Neural cell (in vitro differentiated cells): ENCODE results near the gene ME3. TPM values are rescaled to one million over a fixed set of nuclear protein-coding genes. Genes with fewer than 3 reads are reported as not detected.

Experiments
- H2AFZ ChIP-seq: fragments of 200-600, 300-800 bp; sonication (generic), shearing (Covaris generic); 2 replicates; pipeline ENCODE4 v1.6.0; 2014; ENCODE audit warnings: low read depth, mild to moderate bottlenecking, antibody characterized with exemption, low read length, moderate library complexity
- H3F3A ChIP-seq: fragments of 200-600 bp; shearing (Covaris generic); 2 replicates; pipeline ENCODE4 v1.6.1; 2016; ENCODE audit warnings: mild to moderate bottlenecking, moderate library complexity, mixed read lengths, antibody characterized with exemption, low read length; ENCODE audit not compliant: insufficient read depth, poor library complexity, severe bottlenecking
- H3K27ac ChIP-seq: fragments of 200-600, 300-800 bp; sonication (generic), shearing (Covaris generic); 2 replicates; pipeline ENCODE4 v1.5.1; 2014; ENCODE audit warnings: mild to moderate bottlenecking, low read length, moderate library complexity
- H3K27me3 ChIP-seq: fragments of 300-800, 200-600 bp; sonication (generic), shearing (Covaris generic); 2 replicates; pipeline ENCODE4 v1.6.0; 2014; ENCODE audit warnings: mild to moderate bottlenecking, low read depth, low read length, moderate library complexity; ENCODE audit not compliant: insufficient read depth
- H3K36me3 ChIP-seq: fragments of 300-800, 200-600 bp; sonication (generic), shearing (Covaris generic); 2 replicates; pipeline ENCODE4 v1.5.1; 2014; ENCODE audit warnings: mild to moderate bottlenecking, antibody characterized with exemption, low read length, moderate library complexity; ENCODE audit not compliant: insufficient read depth
- H3K4me2 ChIP-seq: fragments of 300-800, 200-600 bp; sonication (generic), shearing (Covaris generic); 2 replicates; pipeline ENCODE4 v1.6.0; 2014; ENCODE audit warnings: mild to moderate bottlenecking, low read length
- H3K4me3 ChIP-seq: fragments of 300-800, 200-600 bp; sonication (generic), shearing (Covaris generic); 2 replicates; pipeline ENCODE4 v1.5.1; 2014; ENCODE audit warnings: mild to moderate bottlenecking, low read length, moderate library complexity
- H3K79me2 ChIP-seq: fragments of 200-600 bp; shearing (Covaris generic); replicated peaks from 2 replicates; pipeline ENCODE4 v1.6.0; 2014; ENCODE audit warnings: mild to moderate bottlenecking, low read length, moderate library complexity; ENCODE audit not compliant: insufficient read depth
- H3K9ac ChIP-seq: fragments of 300-800, 200-600 bp; sonication (generic), shearing (Covaris generic); 2 replicates; pipeline ENCODE4 v1.6.1; 2016; ENCODE audit warnings: mild to moderate bottlenecking, low read length, mixed read lengths
- H3K9me2 ChIP-seq: fragments of 200-600 bp; shearing (Covaris generic); 2 replicates; pipeline ENCODE4 v1.6.1; 2016; ENCODE audit warnings: mild to moderate bottlenecking, low read length, mixed read lengths; ENCODE audit not compliant: insufficient read depth
- H3K9me3 ChIP-seq: fragments of 200-600, 300-800 bp; sonication (generic), shearing (Covaris generic); 2 replicates; pipeline ENCODE4 v1.6.1; 2016; ENCODE audit warnings: mild to moderate bottlenecking, mixed run types, low read length, moderate library complexity, mixed read lengths
- H4K20me1 ChIP-seq: fragments of 200-600 bp; shearing (Covaris generic); 2 replicates; pipeline ENCODE4 v1.6.1; 2016; ENCODE audit warnings: mild to moderate bottlenecking, mixed run types; ENCODE audit not compliant: insufficient read depth
- EP300 ChIP-seq: fragments of 450-650 bp; conservative IDR thresholded peaks from 2 replicates; pipeline ENCODE4 v1.6.1; 2014; ENCODE audit warnings: antibody characterized with exemption, mild to moderate bottlenecking, moderate library complexity; ENCODE audit not compliant: poor library complexity, severe bottlenecking
- EZH2 ChIP-seq: fragments of 200-600, 300-800 bp; shearing (Covaris generic), sonication (generic); IDR thresholded peaks from 2 replicates; pipeline ENCODE4 v1.6.1; 2014; ENCODE audit warnings: antibody characterized with exemption, low read length, borderline replicate concordance, mild to moderate bottlenecking; ENCODE audit not compliant: insufficient read depth, poor library complexity, severe bottlenecking
- MXI1 ChIP-seq: fragments of 450-650 bp; conservative IDR thresholded peaks from 2 replicates; pipeline ENCODE4 v1.6.1; 2014; ENCODE audit warnings: antibody characterized with exemption, mild to moderate bottlenecking; ENCODE audit not compliant: poor library complexity, severe bottlenecking
- POLR2AphosphoS5 ChIP-seq: IDR thresholded peaks from 2 replicates; pipeline ENCODE4 v1.6.1; 2012
- RAD21 ChIP-seq: fragments of 450-650 bp; conservative IDR thresholded peaks from 2 replicates; pipeline ENCODE4 v1.6.1; 2014; ENCODE audit warnings: antibody characterized with exemption, mild to moderate bottlenecking, moderate library complexity
- REST ChIP-seq: IDR thresholded peaks from 2 replicates; pipeline ENCODE4 v1.6.1; 2012; ENCODE audit warnings: borderline replicate concordance
- SMC3 ChIP-seq: fragments of 450-650 bp; conservative IDR thresholded peaks from 2 replicates; pipeline ENCODE4 v1.6.1; 2014; ENCODE audit warnings: antibody characterized with exemption, mild to moderate bottlenecking, moderate library complexity; ENCODE audit not compliant: poor library complexity
- TAF1 ChIP-seq: IDR thresholded peaks from 2 replicates; pipeline ENCODE4 v1.6.1; 2012; ENCODE audit warnings: low read depth
- polyA plus RNA-seq: library from polyadenylated mRNA; depleted of rRNA; stranded (reverse); fragments of >200 nt; gene quantifications from 2 replicates; pipeline ENCODE4 v1.2.3, GENCODE V29; 2014
- TF ChIP-seq, protein P1 (sequence below): fragments of 450-650 bp; IDR thresholded peaks from 2 replicates; pipeline ENCODE4 v1.5.1; 2014; ENCODE audit warnings: antibody characterized with exemption, mild to moderate bottlenecking, moderate library complexity; ENCODE audit not compliant: poor library complexity, severe bottlenecking

ME3 gene
- polyA plus RNA-seq, 1 donor from 2014 or later: 2.1 TPM

GRCh38 chr11:86414032-86414431 is 258.4 kb downstream of the ME3 start:
- TF ChIP-seq REST (no peak), SMC3 (no peak), MXI1 (no peak), POLR2AphosphoS5 (no peak), TAF1 (no peak), RAD21 (no peak), EP300 (no peak), EZH2 (no peak)
- TF ChIP-seq, protein P1, sequence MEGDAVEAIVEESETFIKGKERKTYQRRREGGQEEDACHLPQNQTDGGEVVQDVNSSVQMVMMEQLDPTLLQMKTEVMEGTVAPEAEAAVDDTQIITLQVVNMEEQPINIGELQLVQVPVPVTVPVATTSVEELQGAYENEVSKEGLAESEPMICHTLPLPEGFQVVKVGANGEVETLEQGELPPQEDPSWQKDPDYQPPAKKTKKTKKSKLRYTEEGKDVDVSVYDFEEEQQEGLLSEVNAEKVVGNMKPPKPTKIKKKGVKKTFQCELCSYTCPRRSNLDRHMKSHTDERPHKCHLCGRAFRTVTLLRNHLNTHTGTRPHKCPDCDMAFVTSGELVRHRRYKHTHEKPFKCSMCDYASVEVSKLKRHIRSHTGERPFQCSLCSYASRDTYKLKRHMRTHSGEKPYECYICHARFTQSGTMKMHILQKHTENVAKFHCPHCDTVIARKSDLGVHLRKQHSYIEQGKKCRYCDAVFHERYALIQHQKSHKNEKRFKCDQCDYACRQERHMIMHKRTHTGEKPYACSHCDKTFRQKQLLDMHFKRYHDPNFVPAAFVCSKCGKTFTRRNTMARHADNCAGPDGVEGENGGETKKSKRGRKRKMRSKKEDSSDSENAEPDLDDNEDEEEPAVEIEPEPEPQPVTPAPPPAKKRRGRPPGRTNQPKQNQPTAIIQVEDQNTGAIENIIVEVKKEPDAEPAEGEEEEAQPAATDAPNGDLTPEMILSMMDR: no peak

GRCh38 chr11:86408845-86409244 is 263.6 kb downstream of the ME3 start:
- no peak overlapping the region for H3K4me3 ChIP-seq
- no peaks in the 10 kb centered on the region for H3K9me3 ChIP-seq
- peak; percentile 19 for TF ChIP-seq RAD21
- no peak for TF ChIP-seq POLR2AphosphoS5
- no peak for TF ChIP-seq EZH2
- TF ChIP-seq, protein P1: no peak
- H2AFZ ChIP-seq: no peak overlapping the region
- no peaks in the 10 kb centered on the region for H3K27me3 ChIP-seq
- no peak overlapping the region for H3K4me2 ChIP-seq
- no peaks in the 10 kb centered on the region for H4K20me1 ChIP-seq
- no peak overlapping the region for H3K27ac ChIP-seq
- H3F3A ChIP-seq: no peaks in the 10 kb centered on the region
- no peaks in the 10 kb centered on the region for H3K79me2 ChIP-seq
- H3K36me3 ChIP-seq: no peaks in the 10 kb centered on the region
- H3K9me2 ChIP-seq: no peaks in the 10 kb centered on the region
- no peak overlapping the region for H3K9ac ChIP-seq

More at GRCh38 chr11:86414032-86414431, 258.4 kb downstream of the ME3 start:
- Histone ChIP-seq H4K20me1 (no peaks in the 10 kb centered on the region), H3K27me3 (no peaks in the 10 kb centered on the region), H3F3A (no peaks in the 10 kb centered on the region), H3K9ac (no peak overlapping the region), H3K27ac (no peak overlapping the region), H3K79me2 (no peaks in the 10 kb centered on the region), H2AFZ (no peak overlapping the region), H3K9me2 (no peaks in the 10 kb centered on the region), H3K36me3 (no peaks in the 10 kb centered on the region), H3K4me3 (no peak overlapping the region), H3K4me2 (no peak overlapping the region), H3K9me3 (no peaks in the 10 kb centered on the region)
